Activated T-cell treated with anti-CD3 and anti-CD28 coated beads, Interleukin-2, amount 50 U/mL, for 24 hours (primary cell): ENCODE data around the gene KIF21A.
A peak's percentile ranks its signal among the peaks of the same experiment; 100 is the strongest.
"Not testable (repeated sequence)": the region's sequence is repeated elsewhere in the genome, so short reads cannot be mapped to it uniquely, and the experiment has no call there.

ENCODE experiments used
- DNase-seq: peaks from one replicate; pipeline ENCODE4 v3.0.0-alpha.2; 2020
- H3K27ac Mint-ChIP-seq: 2 replicates; pipeline ENCODE4 v1.8.0; 2020; ENCODE audit warnings: mild to moderate bottlenecking, mixed read lengths
- H3K27me3 Mint-ChIP-seq: 2 replicates; pipeline ENCODE4 v1.8.0; 2020; ENCODE audit warnings: mixed read lengths
- H3K36me3 Mint-ChIP-seq: 2 replicates; pipeline ENCODE4 v1.8.0; 2020; ENCODE audit warnings: low read depth, mixed read lengths
- H3K4me1 Mint-ChIP-seq: 2 replicates; pipeline ENCODE4 v1.8.0; 2020; ENCODE audit warnings: low read depth, mixed read lengths
- H3K4me3 Mint-ChIP-seq: 2 replicates; pipeline ENCODE4 v1.8.0; 2020; ENCODE audit warnings: mild to moderate bottlenecking, moderate library complexity, mixed read lengths
- H3K9me3 Mint-ChIP-seq: 2 replicates; pipeline ENCODE4 v1.8.0; 2020; ENCODE audit warnings: mixed read lengths

Gene KIF21A, protein sequence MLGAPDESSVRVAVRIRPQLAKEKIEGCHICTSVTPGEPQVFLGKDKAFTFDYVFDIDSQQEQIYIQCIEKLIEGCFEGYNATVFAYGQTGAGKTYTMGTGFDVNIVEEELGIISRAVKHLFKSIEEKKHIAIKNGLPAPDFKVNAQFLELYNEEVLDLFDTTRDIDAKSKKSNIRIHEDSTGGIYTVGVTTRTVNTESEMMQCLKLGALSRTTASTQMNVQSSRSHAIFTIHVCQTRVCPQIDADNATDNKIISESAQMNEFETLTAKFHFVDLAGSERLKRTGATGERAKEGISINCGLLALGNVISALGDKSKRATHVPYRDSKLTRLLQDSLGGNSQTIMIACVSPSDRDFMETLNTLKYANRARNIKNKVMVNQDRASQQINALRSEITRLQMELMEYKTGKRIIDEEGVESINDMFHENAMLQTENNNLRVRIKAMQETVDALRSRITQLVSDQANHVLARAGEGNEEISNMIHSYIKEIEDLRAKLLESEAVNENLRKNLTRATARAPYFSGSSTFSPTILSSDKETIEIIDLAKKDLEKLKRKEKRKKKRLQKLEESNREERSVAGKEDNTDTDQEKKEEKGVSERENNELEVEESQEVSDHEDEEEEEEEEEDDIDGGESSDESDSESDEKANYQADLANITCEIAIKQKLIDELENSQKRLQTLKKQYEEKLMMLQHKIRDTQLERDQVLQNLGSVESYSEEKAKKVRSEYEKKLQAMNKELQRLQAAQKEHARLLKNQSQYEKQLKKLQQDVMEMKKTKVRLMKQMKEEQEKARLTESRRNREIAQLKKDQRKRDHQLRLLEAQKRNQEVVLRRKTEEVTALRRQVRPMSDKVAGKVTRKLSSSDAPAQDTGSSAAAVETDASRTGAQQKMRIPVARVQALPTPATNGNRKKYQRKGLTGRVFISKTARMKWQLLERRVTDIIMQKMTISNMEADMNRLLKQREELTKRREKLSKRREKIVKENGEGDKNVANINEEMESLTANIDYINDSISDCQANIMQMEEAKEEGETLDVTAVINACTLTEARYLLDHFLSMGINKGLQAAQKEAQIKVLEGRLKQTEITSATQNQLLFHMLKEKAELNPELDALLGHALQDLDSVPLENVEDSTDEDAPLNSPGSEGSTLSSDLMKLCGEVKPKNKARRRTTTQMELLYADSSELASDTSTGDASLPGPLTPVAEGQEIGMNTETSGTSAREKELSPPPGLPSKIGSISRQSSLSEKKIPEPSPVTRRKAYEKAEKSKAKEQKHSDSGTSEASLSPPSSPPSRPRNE (N-terminal part only)

DNA sequence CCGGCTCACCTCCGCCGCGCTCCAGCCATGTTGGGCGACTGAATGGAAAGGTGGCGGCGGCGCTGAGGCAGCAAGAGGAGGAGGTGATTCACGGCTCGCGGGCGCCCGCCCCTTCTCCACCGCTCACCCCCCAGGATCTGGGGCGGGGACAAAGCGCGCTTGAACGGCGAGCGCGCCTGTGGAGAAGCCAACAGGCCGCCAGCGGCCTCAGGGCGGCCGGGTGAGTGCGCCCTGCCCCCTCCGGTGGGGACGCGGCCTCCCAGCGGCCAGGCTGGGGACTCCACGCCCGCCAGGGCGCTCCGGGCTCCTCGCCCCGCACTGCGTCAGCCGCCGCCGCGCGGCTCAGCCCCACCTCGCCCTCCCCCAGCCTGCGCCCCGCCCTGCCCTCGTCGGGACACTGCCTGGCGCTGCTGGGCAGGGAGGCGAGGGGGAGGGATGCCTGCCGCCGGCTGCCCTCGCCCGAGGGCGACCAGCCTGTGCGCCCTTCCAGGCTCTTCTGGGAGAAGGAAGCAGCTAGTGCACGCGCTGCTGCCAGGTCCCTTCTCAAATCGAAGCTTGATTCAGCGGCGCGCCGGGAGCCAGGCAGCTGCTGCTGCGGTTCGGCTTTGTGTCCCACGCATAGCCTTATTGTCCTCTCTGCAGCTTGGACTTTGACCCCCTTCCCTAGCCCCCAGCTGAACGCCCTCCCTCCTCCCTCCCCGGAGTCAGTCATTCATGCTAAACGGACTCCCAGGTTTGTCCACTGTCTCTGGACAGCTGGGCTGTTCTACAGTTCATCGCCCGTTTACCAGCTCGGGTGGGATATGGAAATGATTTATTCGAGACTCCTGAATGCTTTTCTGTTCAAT is at the start of gene KIF21A:
Gene KIF21A (minus strand): TSS at position 40 of the 848 bp plus-strand sequence. CDS start 150 bp downstream, outside the sequence.
- peak; percentile 92 for DNase-seq
- Mint-ChIP-seq H3K4me3 (peak within 1 kb of the TSS; percentile 91), H3K36me3 (peaks cover 6% of the 10 kb centered on the region), H3K9me3 (no peaks in the 10 kb centered on the region), H3K27ac (peak within 1 kb of the TSS; percentile 96), H3K27me3 (peaks cover 4% of the 10 kb centered on the region), H3K4me1 (peaks cover 23% of the 10 kb centered on the region)

DNA sequence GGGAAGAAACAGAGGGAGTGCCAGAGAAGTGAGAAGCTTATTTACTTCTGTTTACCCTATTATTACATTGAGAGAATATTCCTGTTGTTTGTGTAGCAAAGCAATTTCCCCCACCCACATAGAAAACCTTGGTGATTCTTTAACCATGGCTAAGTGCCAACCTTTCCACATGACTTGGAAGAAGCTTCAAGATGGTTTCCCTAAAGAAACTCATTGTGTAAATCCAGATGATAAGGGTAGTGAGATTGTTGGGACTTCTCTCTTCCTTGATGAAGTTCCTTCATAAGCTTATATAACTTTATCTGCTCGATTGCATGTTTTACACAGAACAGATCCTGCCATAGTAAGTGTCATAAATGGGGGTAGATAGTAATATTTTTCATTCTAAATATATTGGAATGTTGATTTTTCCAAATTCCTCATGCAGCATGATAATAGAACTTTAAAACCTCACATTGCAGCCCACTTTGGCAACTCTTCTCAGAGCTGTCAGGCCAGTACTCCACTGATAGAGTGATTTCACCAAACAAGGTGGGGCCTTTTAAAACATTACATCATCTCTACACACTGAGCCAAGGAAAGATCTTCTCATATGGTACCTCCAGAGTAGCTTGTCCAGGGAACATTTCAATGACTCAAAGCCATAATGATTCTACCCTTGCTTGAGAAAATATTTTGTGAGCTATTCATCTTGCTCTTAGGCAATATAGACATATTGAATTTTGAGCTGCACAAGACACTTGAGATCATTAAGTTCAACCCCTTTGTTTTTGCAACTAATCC is 47.8 kb upstream of the KIF21A start:
- Mint-ChIP-seq H3K4me3 (no peak overlapping the region), H3K27me3 (no peaks in the 10 kb centered on the region), H3K27ac (no peak overlapping the region), H3K36me3 (no peaks in the 10 kb centered on the region), H3K9me3 (no peaks in the 10 kb centered on the region), H3K4me1 (no peaks in the 10 kb centered on the region)
- no peak for DNase-seq

DNA sequence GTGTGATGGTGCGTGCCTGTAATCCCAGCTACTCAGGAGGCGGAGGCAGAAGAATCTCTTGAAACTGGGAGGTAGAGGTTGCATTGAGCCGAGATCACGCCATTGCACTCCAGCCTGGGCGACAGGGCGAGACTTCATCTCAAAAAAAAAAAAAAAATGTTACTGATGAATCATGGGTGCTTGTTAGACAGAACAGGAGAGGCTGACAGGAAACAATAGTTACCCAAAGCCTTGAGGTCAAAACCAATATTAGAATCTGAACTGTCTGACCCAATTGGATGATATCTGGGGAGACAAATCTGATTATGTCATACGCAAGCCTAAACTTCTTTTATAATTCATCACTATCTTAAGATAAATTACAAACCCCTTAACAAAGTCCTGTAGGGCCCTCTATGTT is 40.7 kb upstream of the KIF21A start:
- peaks cover 2% of the 10 kb centered on the region for H3K36me3 Mint-ChIP-seq
- no peak overlapping the region for H3K4me3 Mint-ChIP-seq
- H3K27me3 Mint-ChIP-seq = no peaks in the 10 kb centered on the region
- no peaks in the 10 kb centered on the region for H3K9me3 Mint-ChIP-seq
- H3K4me1 Mint-ChIP-seq = no peaks in the 10 kb centered on the region
- no peak for DNase-seq
- H3K27ac Mint-ChIP-seq = no peak overlapping the region

DNA sequence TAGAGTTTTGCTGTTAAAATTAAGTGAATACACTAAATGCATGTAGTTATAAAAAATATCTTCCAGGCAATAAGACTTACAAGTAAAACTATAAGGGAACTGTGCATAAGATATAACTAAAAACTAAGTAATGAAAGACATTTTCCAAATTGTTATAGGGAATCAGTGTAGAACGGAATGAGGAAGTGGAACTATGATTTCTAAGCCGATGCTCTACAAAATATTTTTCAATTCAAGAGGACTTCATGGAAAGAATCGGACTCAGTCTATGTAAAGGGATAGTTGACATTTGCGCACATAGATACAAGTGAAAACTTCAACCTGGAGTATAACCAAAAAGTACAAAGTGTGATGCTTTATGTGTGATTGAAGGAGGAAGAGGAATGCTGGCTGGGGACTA is 40.1 kb upstream of the KIF21A start:
- no peak for DNase-seq
- H3K27me3 Mint-ChIP-seq = no peaks in the 10 kb centered on the region
- peaks cover 2% of the 10 kb centered on the region for H3K36me3 Mint-ChIP-seq
- no peak overlapping the region for H3K27ac Mint-ChIP-seq
- H3K4me3 Mint-ChIP-seq = no peak overlapping the region
- H3K4me1 Mint-ChIP-seq = no peaks in the 10 kb centered on the region
- no peaks in the 10 kb centered on the region for H3K9me3 Mint-ChIP-seq

DNA sequence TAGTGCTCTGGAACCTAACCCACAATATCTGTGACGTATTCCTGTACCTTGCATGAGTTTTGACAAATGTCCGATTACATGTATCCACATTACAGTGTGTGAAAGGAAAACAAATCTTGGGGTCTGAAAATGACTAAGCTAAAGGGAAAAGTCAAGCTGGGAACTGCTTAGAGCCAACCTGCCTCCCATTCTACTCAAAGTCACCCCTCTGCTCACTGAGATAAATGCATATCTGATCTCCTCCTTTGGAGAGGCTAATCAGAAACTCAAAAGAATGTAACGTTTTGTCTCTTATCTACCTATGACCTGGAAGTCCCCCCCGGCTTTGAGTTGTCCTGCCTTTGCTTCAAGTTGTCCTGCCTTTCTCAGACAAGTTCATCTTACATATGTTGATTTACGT is 34.0 kb upstream of the KIF21A start:
- DNase-seq = no peak
- Mint-ChIP-seq H3K27ac (no peak overlapping the region), H3K27me3 (no peaks in the 10 kb centered on the region), H3K9me3 (peaks cover 10% of the 10 kb centered on the region), H3K36me3 (peaks cover 2% of the 10 kb centered on the region), H3K4me1 (no peaks in the 10 kb centered on the region), H3K4me3 (no peak overlapping the region)

DNA sequence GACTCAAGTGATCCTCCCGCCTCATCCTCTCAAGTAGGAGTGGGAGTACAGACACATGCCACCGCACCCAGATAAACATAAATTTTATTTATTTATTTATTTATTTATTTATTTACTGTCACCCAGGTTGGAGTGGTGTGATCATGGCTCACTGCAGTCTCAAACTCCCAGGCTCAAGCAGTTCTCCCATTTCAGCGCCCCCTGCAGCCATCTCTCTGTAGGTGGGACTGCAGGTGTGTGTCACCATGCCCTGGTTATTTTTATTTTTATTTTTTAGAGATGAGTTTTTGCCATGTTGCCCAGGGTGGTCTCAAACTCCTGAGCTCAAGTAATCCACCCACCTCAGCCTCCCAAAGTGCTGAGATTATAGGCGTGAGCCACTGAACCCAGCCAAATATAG is 33.2 kb upstream of the KIF21A start:
- H3K36me3 Mint-ChIP-seq = peaks cover 2% of the 10 kb centered on the region
- H3K9me3 Mint-ChIP-seq = peaks cover 10% of the 10 kb centered on the region
- no peaks in the 10 kb centered on the region for H3K4me1 Mint-ChIP-seq
- H3K27ac Mint-ChIP-seq = no peak overlapping the region
- H3K4me3 Mint-ChIP-seq = no peak overlapping the region
- DNase-seq = no peak
- no peaks in the 10 kb centered on the region for H3K27me3 Mint-ChIP-seq

DNA sequence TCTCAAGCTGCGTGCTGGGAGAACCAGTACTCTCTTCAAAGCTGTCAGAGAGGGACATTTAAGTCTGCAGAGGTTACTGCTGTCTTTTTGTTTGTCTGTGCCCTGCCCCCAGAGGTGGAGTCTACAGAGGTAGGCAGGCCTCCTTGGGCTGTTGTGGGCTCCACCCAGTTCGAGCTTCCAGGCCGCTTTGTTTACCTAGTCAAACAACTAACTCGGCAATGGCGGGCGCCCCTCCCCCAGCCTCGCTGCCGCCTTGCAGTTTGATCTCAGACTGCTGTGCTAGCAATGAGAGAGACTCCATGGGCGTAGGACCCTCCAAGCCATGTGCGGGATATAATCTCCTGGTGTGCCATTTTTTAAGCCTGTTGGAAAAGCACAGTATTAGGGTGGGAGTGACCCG is 32.2 kb upstream of the KIF21A start:
- DNase-seq, H3K36me3 Mint-ChIP-seq, H3K27ac Mint-ChIP-seq, H3K27me3 Mint-ChIP-seq, H3K4me3 Mint-ChIP-seq, H3K4me1 Mint-ChIP-seq: not testable (repeated sequence)
- H3K9me3 Mint-ChIP-seq = peaks cover 13% of the 10 kb centered on the region

DNA sequence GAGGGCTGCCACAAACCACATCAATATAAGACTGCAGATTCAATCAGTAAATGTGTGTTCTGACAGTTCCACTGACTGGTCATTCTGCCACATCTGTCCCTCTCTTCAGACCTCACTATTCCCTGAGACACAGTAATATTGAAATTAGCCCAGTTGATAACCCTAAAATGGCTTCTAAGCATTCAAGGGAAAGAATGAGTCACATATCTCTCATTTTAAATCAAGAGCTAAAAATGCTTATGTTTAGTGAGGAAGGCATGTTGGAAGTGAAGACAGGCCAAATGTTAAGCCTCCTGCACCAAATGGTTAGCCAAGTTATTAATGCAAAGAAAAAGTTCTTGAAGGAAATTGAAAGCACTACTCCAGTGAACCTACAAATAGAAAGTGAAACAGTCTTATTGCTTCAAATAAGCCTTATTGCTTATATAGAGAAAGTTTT is 24.5 kb upstream of the KIF21A start:
- Mint-ChIP-seq H3K4me1 (peaks cover 25% of the 10 kb centered on the region), H3K36me3 (no peaks in the 10 kb centered on the region), H3K27me3 (no peaks in the 10 kb centered on the region), H3K4me3 (peak overlapping the region; percentile 27), H3K27ac (peak overlapping the region; percentile 80), H3K9me3 (peaks cover 5% of the 10 kb centered on the region)
- no peak for DNase-seq

DNA sequence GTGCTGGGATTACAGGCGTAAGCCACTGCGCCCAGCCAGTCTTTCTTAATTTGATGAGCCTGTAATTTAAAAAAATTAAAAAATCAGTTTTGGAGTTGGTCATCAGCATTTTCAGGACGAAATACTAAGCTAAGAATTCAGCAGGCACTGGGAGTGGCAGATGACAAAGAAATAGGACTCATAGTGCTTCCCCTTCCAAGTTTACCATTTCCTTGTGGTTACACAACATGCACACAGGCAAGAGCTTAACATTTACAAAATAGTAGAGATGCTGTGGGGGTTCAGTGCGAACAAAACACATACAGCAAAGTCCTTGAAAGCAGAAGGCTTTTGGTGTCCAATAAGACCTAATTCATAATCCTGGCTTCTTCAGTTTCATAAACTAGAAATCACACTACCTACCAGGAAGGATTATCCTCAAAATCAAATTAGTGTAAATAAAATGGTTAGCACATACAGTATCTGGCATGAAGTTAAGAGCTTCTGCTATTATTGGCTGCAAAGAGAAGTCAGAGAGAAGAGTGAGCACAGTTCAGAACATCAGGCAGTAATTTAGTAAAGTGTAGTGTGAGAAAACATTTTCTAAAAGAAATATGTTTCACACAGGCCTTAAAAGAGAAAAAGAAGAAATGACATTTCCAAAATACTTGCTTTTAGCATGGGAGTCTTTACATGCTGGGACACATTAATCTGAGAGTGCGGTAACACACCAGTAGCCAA is 22.2 kb upstream of the KIF21A start:
- DNase-seq = no peak
- Mint-ChIP-seq H3K4me1 (peaks cover 25% of the 10 kb centered on the region), H3K36me3 (no peaks in the 10 kb centered on the region), H3K27ac (no peak overlapping the region), H3K9me3 (peaks cover 3% of the 10 kb centered on the region), H3K27me3 (no peaks in the 10 kb centered on the region), H3K4me3 (no peak overlapping the region)

DNA sequence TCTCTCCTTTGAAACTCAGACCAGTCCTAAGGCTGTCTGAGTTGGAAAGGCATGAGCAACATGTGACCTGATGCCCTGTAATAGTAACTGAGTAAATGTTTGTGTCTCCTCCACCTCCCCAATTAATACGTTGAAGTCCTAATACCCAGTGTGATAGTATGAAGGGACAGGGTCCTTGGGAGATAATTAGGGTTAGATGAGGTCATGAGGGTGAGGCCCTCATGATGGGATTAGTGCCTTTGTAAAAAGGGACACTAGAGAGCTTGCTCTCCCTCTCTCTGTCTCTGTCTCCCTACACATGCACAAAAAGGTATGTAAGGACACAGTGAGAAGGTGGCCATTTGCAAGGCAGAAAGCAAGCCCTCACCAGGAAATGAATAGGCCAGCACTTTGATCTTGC is 18.1 kb upstream of the KIF21A start:
- Mint-ChIP-seq H3K4me3 (no peak overlapping the region), H3K9me3 (peaks cover 3% of the 10 kb centered on the region), H3K27ac (no peak overlapping the region), H3K27me3 (no peaks in the 10 kb centered on the region), H3K4me1 (no peaks in the 10 kb centered on the region), H3K36me3 (no peaks in the 10 kb centered on the region)
- no peak for DNase-seq

DNA sequence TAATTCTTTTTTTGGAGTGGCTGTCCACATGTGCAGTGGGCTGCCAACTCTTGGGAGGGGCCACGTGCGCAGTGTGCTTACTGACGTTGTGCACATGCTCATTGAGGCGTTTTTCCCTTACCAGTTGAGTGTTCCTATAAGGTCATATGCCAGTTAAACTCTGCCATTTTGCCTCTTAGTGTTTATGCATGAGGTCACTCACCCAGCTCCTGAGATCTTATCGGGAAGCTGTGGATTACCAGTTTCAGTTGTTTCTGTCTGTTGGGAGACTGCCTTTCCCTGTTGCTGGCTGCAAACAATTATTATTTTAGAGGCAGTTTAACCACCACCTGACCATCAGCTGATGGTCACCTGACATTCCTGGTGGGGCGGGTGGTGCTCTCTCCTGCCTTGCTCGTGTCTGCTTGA is 16.1 kb upstream of the KIF21A start:
- H3K4me1 Mint-ChIP-seq = no peaks in the 10 kb centered on the region
- no peaks in the 10 kb centered on the region for H3K36me3 Mint-ChIP-seq
- H3K27ac Mint-ChIP-seq = no peak overlapping the region
- H3K27me3 Mint-ChIP-seq = no peaks in the 10 kb centered on the region
- peaks cover 3% of the 10 kb centered on the region for H3K9me3 Mint-ChIP-seq
- H3K4me3 Mint-ChIP-seq = no peak overlapping the region
- DNase-seq = no peak

DNA sequence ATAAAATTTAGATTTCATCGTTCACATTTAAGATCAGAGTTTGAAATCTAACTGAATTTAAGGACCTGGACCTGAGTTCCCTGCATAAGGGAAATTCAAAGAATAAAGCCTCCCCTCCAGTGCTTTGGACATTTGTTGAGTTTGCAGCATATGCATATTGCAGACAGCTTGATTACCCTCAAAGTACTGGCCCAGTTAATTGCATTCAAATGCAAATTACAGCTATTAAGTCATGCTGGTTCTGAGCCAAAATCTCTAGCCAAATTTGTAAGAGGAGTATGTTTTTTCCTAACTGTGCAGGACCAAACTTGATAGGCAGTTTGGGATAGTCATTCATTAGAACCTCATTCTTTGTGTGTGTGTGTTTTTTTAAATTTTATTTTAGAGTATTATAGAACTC is 9.1 kb upstream of the KIF21A start:
- no peaks in the 10 kb centered on the region for H3K9me3 Mint-ChIP-seq
- no peak for DNase-seq
- no peaks in the 10 kb centered on the region for H3K27me3 Mint-ChIP-seq
- no peaks in the 10 kb centered on the region for H3K4me1 Mint-ChIP-seq
- no peaks in the 10 kb centered on the region for H3K36me3 Mint-ChIP-seq
- no peak overlapping the region for H3K4me3 Mint-ChIP-seq
- H3K27ac Mint-ChIP-seq = no peak overlapping the region

DNA sequence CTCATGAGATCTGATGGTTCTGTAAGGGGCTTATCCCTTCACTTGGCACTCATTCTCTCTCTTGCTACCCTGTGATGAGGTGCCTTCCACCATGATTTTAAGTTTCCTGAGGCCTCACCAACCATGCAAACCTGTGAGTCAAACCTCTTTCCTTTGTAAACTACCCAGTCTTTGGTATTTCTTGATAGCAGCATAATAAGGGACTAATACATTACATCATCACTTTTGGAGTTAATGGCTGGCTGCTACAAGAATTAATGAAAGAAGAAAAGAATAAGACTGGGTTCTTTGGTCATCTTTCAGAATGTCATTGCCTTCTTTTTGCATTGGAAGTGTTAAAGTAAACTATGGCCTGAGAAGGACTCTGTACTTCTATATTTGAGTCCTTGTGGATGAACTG is 5.1 kb upstream of the KIF21A start:
- peaks cover 7% of the 10 kb centered on the region for H3K4me1 Mint-ChIP-seq
- peaks cover 4% of the 10 kb centered on the region for H3K27me3 Mint-ChIP-seq
- no peak overlapping the region for H3K27ac Mint-ChIP-seq
- H3K36me3 Mint-ChIP-seq = no peaks in the 10 kb centered on the region
- no peak overlapping the region for H3K4me3 Mint-ChIP-seq
- no peaks in the 10 kb centered on the region for H3K9me3 Mint-ChIP-seq
- no peak for DNase-seq
